SK-N-SH treated with all-trans-retinoic acid at 6 μM for 48 hours (cell line): ENCODE measurements around the gene ZNF341.

Source experiments
- ARNTL ChIP-seq: fragments of 450-650 bp; formaldehyde crosslinking; IDR thresholded peaks from 2 replicates; pipeline ENCODE4 v1.5.0; 2020; ENCODE audit warnings: low read depth, mild to moderate bottlenecking, moderate library complexity, borderline replicate concordance
- CREB5 ChIP-seq: fragments of 250-450 bp; sonication (Bioruptor Pico); IDR thresholded peaks from 2 replicates; pipeline ENCODE4 v1.5.1; 2020; ENCODE audit warnings: low read depth, mild to moderate bottlenecking, moderate library complexity
- PATZ1 ChIP-seq: fragments of 250-450 bp; sonication (Bioruptor Pico); IDR thresholded peaks from 2 replicates; pipeline ENCODE4 v1.8.0; 2020; ENCODE audit warnings: mild to moderate bottlenecking, moderate library complexity, borderline replicate concordance
- POU6F1 ChIP-seq: fragments of 250-450 bp; sonication (Bioruptor Pico); IDR thresholded peaks from 2 replicates; pipeline ENCODE4 v1.8.0; 2021; ENCODE audit warnings: low read depth, mild to moderate bottlenecking, moderate library complexity, borderline replicate concordance
- TSHZ2 ChIP-seq: fragments of 250-450 bp; sonication (Bioruptor Pico); IDR thresholded peaks from 2 replicates; pipeline ENCODE4 v1.5.0; 2020; ENCODE audit warnings: mild to moderate bottlenecking, moderate library complexity
- ZC3H10 ChIP-seq: fragments of 250-450 bp; sonication (Bioruptor Pico); IDR thresholded peaks from 2 replicates; pipeline ENCODE4 v1.5.1; 2021; ENCODE audit warnings: mild to moderate bottlenecking, moderate library complexity
- ZNF565 ChIP-seq: fragments of 450-650 bp; formaldehyde crosslinking; conservative IDR thresholded peaks from 2 replicates; pipeline ENCODE4 v1.5.0; 2020; ENCODE audit warnings: low read depth, mild to moderate bottlenecking, moderate library complexity
- ZNF70 ChIP-seq: fragments of 450-650 bp; formaldehyde crosslinking; IDR thresholded peaks from 2 replicates; pipeline ENCODE4 v1.5.0; 2020; ENCODE audit warnings: mild to moderate bottlenecking, moderate library complexity
- ZNF8 ChIP-seq: fragments of 450-650 bp; formaldehyde crosslinking; IDR thresholded peaks from 2 replicates; pipeline ENCODE4 v1.5.0; 2020; ENCODE audit warnings: mild to moderate bottlenecking, moderate library complexity

GRCh38 chr20:33772439-33772838 lies 40.6 kb downstream of the ZNF341 start:
- TF ChIP-seq CREB5 (CRISPR knock-in tag) = no peak
- TF ChIP-seq TSHZ2 = no peak
- no peak for TF ChIP-seq PATZ1 (CRISPR knock-in tag)
- no peak for TF ChIP-seq ZNF70
- TF ChIP-seq ZC3H10 = no peak
- TF ChIP-seq POU6F1 (CRISPR knock-in tag) = no peak
- TF ChIP-seq ZNF565 (CRISPR knock-in tag) = no peak
- no peak for TF ChIP-seq ZNF8 (CRISPR knock-in tag)
- TF ChIP-seq ARNTL (CRISPR knock-in tag) = no peak
